Endothelial cell (in vitro differentiated cells): Measurements from ENCODE around the gene ANKRD40. TPM values are rescaled to one million over a fixed set of nuclear protein-coding genes. Genes with fewer than 3 reads are reported as not detected.

Source experiments
- DNase-seq: peaks from one replicate; pipeline ENCODE4 v3.0.0; 2021; ENCODE audit warnings: low spot score
- H3K27ac Mint-ChIP-seq: one replicate; pipeline ENCODE4 v1.8.0; 2021; ENCODE audit warnings: mixed read lengths, inconsistent platforms; ENCODE audit not compliant: unreplicated experiment
- H3K27me3 Mint-ChIP-seq: one replicate; pipeline ENCODE4 v1.8.0; 2021; ENCODE audit warnings: mild to moderate bottlenecking, moderate library complexity, mixed read lengths, inconsistent platforms; ENCODE audit not compliant: unreplicated experiment
- H3K36me3 Mint-ChIP-seq: one replicate; pipeline ENCODE4 v1.8.0; 2021; ENCODE audit warnings: mild to moderate bottlenecking, low read depth, mixed read lengths, inconsistent platforms; ENCODE audit not compliant: unreplicated experiment
- H3K4me1 Mint-ChIP-seq: one replicate; pipeline ENCODE4 v1.8.0; 2021; ENCODE audit warnings: mild to moderate bottlenecking, mixed read lengths, inconsistent platforms; ENCODE audit not compliant: unreplicated experiment
- H3K4me3 Mint-ChIP-seq: one replicate; pipeline ENCODE4 v1.8.0; 2021; ENCODE audit warnings: mild to moderate bottlenecking, mixed read lengths, inconsistent platforms; ENCODE audit not compliant: unreplicated experiment
- H3K9me3 Mint-ChIP-seq: one replicate; pipeline ENCODE4 v1.8.0; 2021; ENCODE audit warnings: mixed read lengths, inconsistent platforms; ENCODE audit not compliant: unreplicated experiment
- total RNA-seq: library from RNA; stranded (reverse); fragmentation: NEBNext Ultra II Directional; extraction: Animal tissue kit (Norgen Biotek cat#: 25700); gene quantifications from one replicate; pipeline ENCODE4 v1.2.1, GENCODE V29; 2021; ENCODE audit not compliant: unreplicated experiment
- TF ChIP-seq, protein P1 (sequence below): fragments of 200-600 bp; sonication (generic); IDR thresholded peaks from one replicate; pipeline ENCODE4 v1.5.0; 2021; ENCODE audit warnings: antibody characterized with exemption; ENCODE audit not compliant: unreplicated experiment

ANKRD40 gene
- total RNA-seq, 1 donor from 2014 or later = 37.3 TPM

DNA sequence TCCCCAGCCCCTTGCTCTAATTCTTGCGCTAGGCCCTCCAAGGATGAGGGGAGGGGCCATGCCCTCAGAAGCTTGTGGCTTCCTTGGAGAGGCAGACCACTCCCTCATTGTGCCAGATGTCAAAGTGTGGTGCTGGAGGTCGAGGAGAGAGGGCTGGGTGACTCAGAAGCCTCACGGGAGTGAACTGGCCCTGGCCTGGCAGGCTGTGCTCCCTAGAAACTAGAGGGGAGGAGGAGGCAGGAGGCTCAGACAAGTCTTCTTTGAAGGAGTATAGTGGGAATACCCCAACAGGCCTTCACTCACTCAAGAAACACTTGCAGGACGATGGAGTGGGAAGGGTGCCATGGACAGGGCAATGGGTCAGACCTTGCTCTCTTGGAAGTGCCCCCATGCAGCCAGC, 18.5 kb downstream of the ANKRD40 start:
- Mint-ChIP-seq H3K27ac (no peak overlapping the region), H3K27me3 (peaks cover 3% of the 10 kb centered on the region), H3K9me3 (no peaks in the 10 kb centered on the region), H3K4me1 (peaks cover 7% of the 10 kb centered on the region), H3K36me3 (peaks cover 4% of the 10 kb centered on the region), H3K4me3 (no peak overlapping the region)
- no peak for DNase-seq
- TF ChIP-seq, protein P1, sequence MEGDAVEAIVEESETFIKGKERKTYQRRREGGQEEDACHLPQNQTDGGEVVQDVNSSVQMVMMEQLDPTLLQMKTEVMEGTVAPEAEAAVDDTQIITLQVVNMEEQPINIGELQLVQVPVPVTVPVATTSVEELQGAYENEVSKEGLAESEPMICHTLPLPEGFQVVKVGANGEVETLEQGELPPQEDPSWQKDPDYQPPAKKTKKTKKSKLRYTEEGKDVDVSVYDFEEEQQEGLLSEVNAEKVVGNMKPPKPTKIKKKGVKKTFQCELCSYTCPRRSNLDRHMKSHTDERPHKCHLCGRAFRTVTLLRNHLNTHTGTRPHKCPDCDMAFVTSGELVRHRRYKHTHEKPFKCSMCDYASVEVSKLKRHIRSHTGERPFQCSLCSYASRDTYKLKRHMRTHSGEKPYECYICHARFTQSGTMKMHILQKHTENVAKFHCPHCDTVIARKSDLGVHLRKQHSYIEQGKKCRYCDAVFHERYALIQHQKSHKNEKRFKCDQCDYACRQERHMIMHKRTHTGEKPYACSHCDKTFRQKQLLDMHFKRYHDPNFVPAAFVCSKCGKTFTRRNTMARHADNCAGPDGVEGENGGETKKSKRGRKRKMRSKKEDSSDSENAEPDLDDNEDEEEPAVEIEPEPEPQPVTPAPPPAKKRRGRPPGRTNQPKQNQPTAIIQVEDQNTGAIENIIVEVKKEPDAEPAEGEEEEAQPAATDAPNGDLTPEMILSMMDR = no peak

- Mint-ChIP-seq H3K27me3 (peaks cover 3% of the 10 kb centered on the region), H3K9me3 (no peaks in the 10 kb centered on the region), H3K27ac (no peak overlapping the region), H3K36me3 (peaks cover under 1% of the 10 kb centered on the region), H3K4me1 (peaks cover 7% of the 10 kb centered on the region), H3K4me3 (no peak overlapping the region)
- no peak for DNase-seq
- TF ChIP-seq, protein P1 = no peak
Measured at GRCh38 chr17:50688245-50688644, 19.5 kb downstream of the ANKRD40 start.

GRCh38 chr17:50687200-50688066, 20.3 kb downstream of the ANKRD40 start:
- DNase-seq = no peak
- H3K27me3 Mint-ChIP-seq = peaks cover 3% of the 10 kb centered on the region
- no peak overlapping the region for H3K27ac Mint-ChIP-seq
- no peaks in the 10 kb centered on the region for H3K36me3 Mint-ChIP-seq
- TF ChIP-seq, protein P1 = no peak
- no peak overlapping the region for H3K4me3 Mint-ChIP-seq
- H3K4me1 Mint-ChIP-seq = peaks cover 7% of the 10 kb centered on the region
- H3K9me3 Mint-ChIP-seq = no peaks in the 10 kb centered on the region

DNA sequence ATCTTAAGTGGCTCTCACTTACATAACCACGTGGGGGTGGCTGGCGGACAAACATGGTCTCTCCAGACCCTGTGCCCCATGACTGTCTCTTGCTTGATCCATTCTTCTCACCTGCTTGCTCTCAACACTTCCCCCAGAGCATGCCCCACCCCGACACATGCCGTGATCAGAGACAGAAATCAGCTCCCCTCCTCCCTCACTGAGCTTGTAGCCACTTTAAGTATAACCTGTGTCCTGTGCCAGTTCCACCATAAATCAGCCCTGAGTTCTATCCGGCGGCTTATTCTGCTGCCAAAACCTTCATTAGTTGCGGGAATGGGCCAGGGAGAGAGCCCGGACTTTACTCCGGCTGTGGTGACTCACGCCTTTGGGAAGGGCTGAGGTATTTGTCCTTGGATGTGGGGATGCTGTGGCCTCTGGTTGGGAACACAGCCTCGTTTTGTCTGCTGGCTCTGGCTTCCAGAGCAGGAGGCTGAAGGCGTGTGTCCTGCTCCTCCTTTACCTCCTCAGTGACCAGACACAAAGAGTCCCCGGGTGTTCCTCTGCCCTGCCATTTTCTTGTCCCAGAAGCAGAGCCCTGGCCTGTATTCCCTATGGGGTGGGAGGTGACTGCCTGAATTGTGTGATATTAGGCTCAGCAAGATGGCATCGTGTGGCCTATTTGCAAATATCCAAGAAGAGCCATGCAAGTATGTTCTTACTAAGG, 21.1 kb downstream of the ANKRD40 start:
- no peak overlapping the region for H3K27ac Mint-ChIP-seq
- peaks cover 4% of the 10 kb centered on the region for H3K27me3 Mint-ChIP-seq
- H3K36me3 Mint-ChIP-seq = no peaks in the 10 kb centered on the region
- peaks cover 7% of the 10 kb centered on the region for H3K4me1 Mint-ChIP-seq
- H3K9me3 Mint-ChIP-seq = no peaks in the 10 kb centered on the region
- TF ChIP-seq, protein P1 = no peak
- DNase-seq = no peak
- H3K4me3 Mint-ChIP-seq = no peak overlapping the region
